B cell (primary cell): ENCODE data around the gene UBXN6. TPM values are rescaled to one million over a fixed set of nuclear protein-coding genes. Genes with fewer than 3 reads are reported as not detected.

Experiments used
- ATAC-seq: fragments of 200-7000 bp; cut with Tn5 transposase; one replicate; pipeline ENCODE4 v1.10.0; 2021; ENCODE audit warnings: low read depth, mild to moderate bottlenecking, moderate number of reproducible peaks, moderate library complexity
- CTCF ChIA-PET: fragments of 350-600 bp; sonication (Branson Sonifier 250); formaldehyde crosslinking; loops from one replicate; lab custom pipeline; 2021; ENCODE audit warnings: antibody characterized with exemption, inconsistent platforms; lab: Charles Lee
- POLR2A ChIA-PET: fragments of 350-600 bp; sonication (Branson Sonifier 250); formaldehyde crosslinking; loops from one replicate; lab custom pipeline; 2021; ENCODE audit warnings: antibody characterized with exemption; lab: Charles Lee
- DNase-seq: peaks from one replicate; pipeline ENCODE4 v3.0.0; 2013
- H2AFZ ChIP-seq: 2 replicates; pipeline ENCODE4 v1.6.1; 2012; ENCODE audit warnings: mild to moderate bottlenecking, low read depth, low read length; ENCODE audit not compliant: insufficient read depth, poor library complexity, severe bottlenecking
- H3K27ac ChIP-seq, 2 donors: 1 replicate in 1 of 2; 2 replicates in 1 of 2; pipeline ENCODE4 v1.5.1; 2012 to 2013; ENCODE audit warnings: low read length in 2 of 2, mild to moderate bottlenecking in 2 of 2, moderate library complexity in 1 of 2
- H3K27me3 ChIP-seq, 4 experiments: fragments of 200-600 bp in 1 of 4; sonication (generic) in 1 of 4; replicated peaks in 1 of 4; 1 replicate in 2 of 4; 2 replicates in 2 of 4; pipeline versions ENCODE4 v1.6.1 to v1.7.0; 2013 to 2016; ENCODE audit warnings: low read length in 3 of 4, mild to moderate bottlenecking in 2 of 4, mixed read lengths in 1 of 4, moderate library complexity in 1 of 4; ENCODE audit not compliant: insufficient read depth in 4 of 4, control insufficient read depth in 3 of 4; ENCODE audit errors: control extremely low read depth in 1 of 4
- H3K36me3 ChIP-seq, 2 experiments: replicated peaks in 1 of 2; 1 replicate in 1 of 2; 2 replicates in 1 of 2; pipeline versions ENCODE4 v1.6.1 to v1.7.1; 2013; ENCODE audit warnings: low read length in 1 of 2; ENCODE audit not compliant: insufficient read depth in 2 of 2, control insufficient read depth in 1 of 2; ENCODE audit errors: control extremely low read depth in 1 of 2, extremely low read depth in 1 of 2
- H3K4me1 ChIP-seq, 2 donors: fragments of 200-600 bp in 1 of 2; sonication (generic) in 1 of 2; 1 replicate in 1 of 2; 2 replicates in 1 of 2; pipeline versions ENCODE4 v1.5.1 to v1.6.1; 2013 to 2017; ENCODE audit warnings: low read length in 2 of 2; ENCODE audit not compliant: control insufficient read depth in 2 of 2, insufficient read depth in 2 of 2
- H3K4me2 ChIP-seq: replicated peaks from 2 replicates; pipeline ENCODE3; 2012; ENCODE audit warnings: mild to moderate bottlenecking, low read depth, low read length; ENCODE audit not compliant: poor library complexity, severe bottlenecking
- H3K4me3 ChIP-seq, 5 experiments: fragments of 200-600 bp in 1 of 5; sonication (generic) in 1 of 5; 1 replicate in 3 of 5; 2 replicates in 2 of 5; pipeline versions ENCODE4 v1.5.1 to v1.7.0; 2011 to 2016; ENCODE audit warnings: low read length in 4 of 5, mild to moderate bottlenecking in 4 of 5, low read depth in 2 of 5, control low read depth in 1 of 5, moderate library complexity in 1 of 5; ENCODE audit not compliant: insufficient read depth in 1 of 5; ENCODE audit errors: control extremely low read depth in 1 of 5, extremely low read depth in 1 of 5
- H3K79me2 ChIP-seq: fragments of 200-600 bp; sonication (generic); one replicate; pipeline ENCODE4 v1.6.0; 2016; ENCODE audit warnings: low read length; ENCODE audit not compliant: control insufficient read depth, insufficient read depth
- H3K9ac ChIP-seq: fragments of 200-600 bp; sonication (generic); 2 replicates; pipeline ENCODE4 v1.6.1; 2017; ENCODE audit warnings: mild to moderate bottlenecking, low read length, moderate library complexity
- H3K9me3 ChIP-seq, 3 donors: one replicate each; pipeline versions ENCODE4 v1.6.1 to v1.7.1; 2013; ENCODE audit warnings: low read length in 2 of 3; ENCODE audit not compliant: control insufficient read depth in 2 of 3, insufficient read depth in 1 of 3; ENCODE audit errors: control extremely low read depth in 1 of 3
- H4K20me1 ChIP-seq: 2 replicates; pipeline ENCODE4 v1.6.0; 2012; ENCODE audit warnings: mild to moderate bottlenecking, low read length; ENCODE audit not compliant: insufficient read depth, control insufficient read depth, poor library complexity, severe bottlenecking
- H3K27ac Mint-ChIP-seq: one replicate; pipeline ENCODE4 v1.8.0; 2021; ENCODE audit warnings: mixed read lengths
- H3K27me3 Mint-ChIP-seq: one replicate; pipeline ENCODE4 v1.8.0; 2021; ENCODE audit warnings: mixed read lengths
- H3K4me1 Mint-ChIP-seq: one replicate; pipeline ENCODE4 v1.8.0; 2021; ENCODE audit warnings: mixed read lengths
- H3K4me3 Mint-ChIP-seq: one replicate; pipeline ENCODE4 v1.8.0; 2021; ENCODE audit warnings: mixed read lengths
- H3K9me3 Mint-ChIP-seq: one replicate; pipeline ENCODE4 v1.8.0; 2022; ENCODE audit warnings: mixed read lengths; ENCODE audit not compliant: insufficient read depth
- EZH2 ChIP-seq: IDR thresholded peaks from 2 replicates; pipeline ENCODE4 v1.6.1; 2012; ENCODE audit warnings: borderline replicate concordance, low read depth, mild to moderate bottlenecking, moderate library complexity, low read length; ENCODE audit not compliant: insufficient read depth, poor library complexity, severe bottlenecking
- WGBS: methylation state at CpG from one replicate; pipeline ENCODE4 v1.1.5; 2013; ENCODE audit warnings: missing lambda C conversion rate; ENCODE audit not compliant: insufficient coverage; 5-methylcytosine and 5-hydroxymethylcytosine counted together
- intact Hi-C: fragments of 100-400 bp; cut with micrococcal nuclease; formaldehyde crosslinking; loops from one replicate; pipeline ENCODE4 v1.10.0; 2022
- polyA plus RNA-seq: library from polyadenylated mRNA; depleted of rRNA; stranded (reverse); fragments of >200 nt; gene quantifications from 2 replicates; pipeline ENCODE4 v1.2.3, GENCODE V29; 2012
- total RNA-seq, 2 donors: library from RNA; stranded (reverse); fragments of 120-200 nt in 1 of 2; gene quantifications; 1 replicate in 1 of 2; 2 replicates in 1 of 2; pipeline versions ENCODE4 v1.2.3 to v1.2.4, GENCODE V29; 2013 to 2022
- TF ChIP-seq, protein P1 (sequence below): fragments of 200-600 bp; IDR thresholded peaks from one replicate; pipeline ENCODE4 v1.8.0; 2022; ENCODE audit warnings: antibody characterized with exemption, mild to moderate bottlenecking

Gene UBXN6
- total and polyA plus RNA-seq, 2 donors (not counting 1 experiment from before 2014, with no cell fraction given) = 75.8 to 76.6 TPM

DNA sequence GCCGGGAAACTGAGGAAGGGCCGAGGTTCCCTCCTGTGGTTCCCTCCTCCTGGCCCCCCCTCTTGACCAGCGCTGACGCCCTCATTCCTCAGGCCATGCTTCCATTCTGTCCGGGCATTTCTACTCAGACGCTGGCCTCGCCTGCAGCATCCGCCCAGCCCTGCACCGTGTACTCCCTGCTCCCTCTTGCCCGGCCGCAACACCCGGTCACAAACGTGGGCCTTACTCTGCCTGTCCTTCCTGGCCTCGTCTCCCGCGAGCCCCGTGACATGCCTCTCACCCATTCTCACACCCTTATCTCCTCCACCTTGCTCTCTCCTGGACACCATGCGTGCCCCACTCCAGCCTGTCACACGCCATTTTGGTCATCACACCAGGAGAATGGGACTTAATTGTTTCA lies 25.8 kb upstream of the UBXN6 start:
- CTCF ChIA-PET = no interaction called here
- intact Hi-C loops = no loop called here
- no peaks in the 10 kb centered on the region for H3K4me1 ChIP-seq
- H3K4me2 ChIP-seq = no peak overlapping the region
- POLR2A ChIA-PET = no interaction called here
- peaks cover 0 to 13% of the 10 kb centered on the region in 2 experiments for H3K36me3 ChIP-seq
- Mint-ChIP-seq H3K27me3 (no peaks in the 10 kb centered on the region), H3K4me1 (no peaks in the 10 kb centered on the region), H3K27ac (no peak overlapping the region), H3K9me3 (no peaks in the 10 kb centered on the region), H3K4me3 (no peak overlapping the region)
- no peak overlapping the region for H3K27ac ChIP-seq
- H3K4me3 ChIP-seq = no peak overlapping the region
- DNase-seq (no peak), ATAC-seq (no peak)
- H2AFZ ChIP-seq = no peak overlapping the region
- H3K9me3 ChIP-seq = no peaks in the 10 kb centered on the region
- H3K9ac ChIP-seq = no peak overlapping the region
- H3K27me3 ChIP-seq = no peaks in the 10 kb centered on the region
- TF ChIP-seq, protein P1, sequence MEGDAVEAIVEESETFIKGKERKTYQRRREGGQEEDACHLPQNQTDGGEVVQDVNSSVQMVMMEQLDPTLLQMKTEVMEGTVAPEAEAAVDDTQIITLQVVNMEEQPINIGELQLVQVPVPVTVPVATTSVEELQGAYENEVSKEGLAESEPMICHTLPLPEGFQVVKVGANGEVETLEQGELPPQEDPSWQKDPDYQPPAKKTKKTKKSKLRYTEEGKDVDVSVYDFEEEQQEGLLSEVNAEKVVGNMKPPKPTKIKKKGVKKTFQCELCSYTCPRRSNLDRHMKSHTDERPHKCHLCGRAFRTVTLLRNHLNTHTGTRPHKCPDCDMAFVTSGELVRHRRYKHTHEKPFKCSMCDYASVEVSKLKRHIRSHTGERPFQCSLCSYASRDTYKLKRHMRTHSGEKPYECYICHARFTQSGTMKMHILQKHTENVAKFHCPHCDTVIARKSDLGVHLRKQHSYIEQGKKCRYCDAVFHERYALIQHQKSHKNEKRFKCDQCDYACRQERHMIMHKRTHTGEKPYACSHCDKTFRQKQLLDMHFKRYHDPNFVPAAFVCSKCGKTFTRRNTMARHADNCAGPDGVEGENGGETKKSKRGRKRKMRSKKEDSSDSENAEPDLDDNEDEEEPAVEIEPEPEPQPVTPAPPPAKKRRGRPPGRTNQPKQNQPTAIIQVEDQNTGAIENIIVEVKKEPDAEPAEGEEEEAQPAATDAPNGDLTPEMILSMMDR = no peak
- no peak for TF ChIP-seq EZH2
- H4K20me1 ChIP-seq = no peaks in the 10 kb centered on the region
- over 99% methylated on average over 13 of the region's 19 CpGs for WGBS
- peaks cover 6% of the 10 kb centered on the region for H3K79me2 ChIP-seq

DNA sequence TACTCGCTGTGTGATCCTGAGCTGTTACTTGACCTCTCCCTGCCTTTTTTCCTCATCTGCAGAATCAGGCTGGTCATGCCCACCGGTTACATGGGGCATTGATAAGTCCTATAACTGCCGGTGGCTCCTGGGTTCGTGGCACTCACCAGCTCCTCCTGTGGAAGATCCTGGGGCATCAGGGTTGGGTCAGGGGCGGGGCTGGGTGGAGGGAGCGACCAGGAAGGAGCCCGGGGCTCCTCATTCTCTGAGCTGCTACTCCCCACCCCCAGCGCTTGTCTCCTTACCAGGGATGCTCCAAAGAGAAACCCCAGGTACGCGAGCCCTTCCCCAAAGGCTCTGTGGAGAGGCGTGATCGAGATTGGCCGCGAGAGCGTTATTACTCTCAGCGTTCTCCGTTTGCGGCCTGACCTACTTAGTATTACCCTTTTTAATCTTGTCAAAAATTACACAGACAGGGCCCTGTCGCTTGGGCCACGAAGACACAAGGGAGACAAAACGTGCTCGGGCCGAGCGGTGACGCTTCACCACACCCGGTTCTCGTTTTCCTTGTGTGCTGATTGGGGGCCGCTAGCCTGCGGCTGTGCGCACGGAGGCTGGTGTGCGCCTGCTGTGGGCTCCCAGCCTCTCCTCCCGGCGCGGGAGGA lies 25.2 kb upstream of the UBXN6 start:
- Histone ChIP-seq H3K9me3 (no peaks in the 10 kb centered on the region), H3K79me2 (peaks cover 6% of the 10 kb centered on the region), H2AFZ (no peak overlapping the region), H3K27ac (no peak overlapping the region), H3K4me1 (no peaks in the 10 kb centered on the region), H3K9ac (no peak overlapping the region), H3K4me2 (no peak overlapping the region), H3K4me3 (no peak overlapping the region), H3K27me3 (no peaks in the 10 kb centered on the region), H4K20me1 (no peaks in the 10 kb centered on the region), H3K36me3 (peaks cover 0 to 13% of the 10 kb centered on the region in 2 experiments)
- Mint-ChIP-seq H3K4me3 (no peak overlapping the region), H3K9me3 (no peaks in the 10 kb centered on the region), H3K27me3 (no peaks in the 10 kb centered on the region), H3K27ac (no peak overlapping the region), H3K4me1 (no peaks in the 10 kb centered on the region)
- ChIA-PET POLR2A (no interaction called here), CTCF (interaction anchor here (1.1 kb wide), 1 partner anchor 42 kb away, joined by 3 read pairs; no protein-coding TSS in a partner anchor)
- DNase-seq (no peak), ATAC-seq (no peak)
- 98% methylated on average over 31 of the region's 35 CpGs for WGBS
- TF ChIP-seq, protein P1 = no peak
- no peak for TF ChIP-seq EZH2
- intact Hi-C loops = no loop called here
